DND-41 (cell line): ENCODE data around the gene TSPAN9.

Experiments used
- EZH2 ChIP-seq: IDR thresholded peaks from 3 replicates; pipeline ENCODE4 v1.6.1; 2012; ENCODE audit warnings: borderline replicate concordance, low read depth, mild to moderate bottlenecking, moderate library complexity, low read length, inconsistent platforms; ENCODE audit not compliant: severe bottlenecking
- TF ChIP-seq, protein P1 (sequence below): IDR thresholded peaks from 2 replicates; pipeline ENCODE4 v1.5.1; 2012; ENCODE audit warnings: borderline replicate concordance, low read length, moderate library complexity, mild to moderate bottlenecking; ENCODE audit not compliant: poor library complexity, severe bottlenecking; ENCODE audit errors: extremely low read depth

DNA sequence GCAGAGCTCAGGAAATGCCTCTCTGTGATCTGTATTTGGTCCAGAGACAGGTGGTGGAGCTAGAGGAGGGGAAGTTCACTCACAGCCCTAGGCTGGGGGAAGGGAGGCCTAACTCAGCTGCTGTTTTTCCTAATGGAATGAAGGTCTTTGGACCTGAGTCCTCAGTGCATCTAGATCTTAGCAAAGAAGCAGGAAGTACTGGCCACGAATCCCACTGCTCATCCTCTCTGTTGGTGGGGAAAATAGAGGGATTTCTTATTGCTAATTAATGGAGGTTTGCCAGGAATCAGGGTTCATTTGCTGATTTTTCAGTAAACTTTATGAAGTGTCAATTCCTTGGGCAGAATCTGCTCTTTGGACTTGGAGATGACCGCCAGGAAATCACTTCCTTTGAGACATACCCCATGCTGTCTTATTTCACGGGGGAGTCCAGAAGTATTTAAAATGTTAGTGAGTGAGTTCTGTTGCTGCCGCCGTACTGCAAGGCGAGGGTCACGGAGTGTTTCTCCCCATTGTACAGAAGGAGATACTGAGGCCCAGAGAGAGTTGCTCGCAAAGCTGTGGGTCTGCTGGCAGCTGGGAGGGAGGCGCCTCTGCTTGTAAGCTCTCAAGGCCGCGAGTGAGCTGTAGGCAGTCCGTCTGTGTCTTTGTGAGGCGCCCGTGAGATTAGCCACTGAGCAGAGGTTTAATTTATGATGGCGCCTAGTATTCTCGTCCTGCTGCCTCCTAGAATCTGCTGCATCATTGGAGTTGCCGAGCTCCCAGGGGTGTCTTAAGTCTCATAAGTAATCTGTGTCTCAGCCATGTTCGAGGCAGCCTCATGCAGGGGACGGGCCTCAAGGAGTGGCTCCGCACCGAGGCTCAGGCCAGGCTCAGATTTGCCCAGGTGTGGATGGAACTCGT is 88.2 kb downstream of the TSPAN9 start:
- TF ChIP-seq, protein P1, sequence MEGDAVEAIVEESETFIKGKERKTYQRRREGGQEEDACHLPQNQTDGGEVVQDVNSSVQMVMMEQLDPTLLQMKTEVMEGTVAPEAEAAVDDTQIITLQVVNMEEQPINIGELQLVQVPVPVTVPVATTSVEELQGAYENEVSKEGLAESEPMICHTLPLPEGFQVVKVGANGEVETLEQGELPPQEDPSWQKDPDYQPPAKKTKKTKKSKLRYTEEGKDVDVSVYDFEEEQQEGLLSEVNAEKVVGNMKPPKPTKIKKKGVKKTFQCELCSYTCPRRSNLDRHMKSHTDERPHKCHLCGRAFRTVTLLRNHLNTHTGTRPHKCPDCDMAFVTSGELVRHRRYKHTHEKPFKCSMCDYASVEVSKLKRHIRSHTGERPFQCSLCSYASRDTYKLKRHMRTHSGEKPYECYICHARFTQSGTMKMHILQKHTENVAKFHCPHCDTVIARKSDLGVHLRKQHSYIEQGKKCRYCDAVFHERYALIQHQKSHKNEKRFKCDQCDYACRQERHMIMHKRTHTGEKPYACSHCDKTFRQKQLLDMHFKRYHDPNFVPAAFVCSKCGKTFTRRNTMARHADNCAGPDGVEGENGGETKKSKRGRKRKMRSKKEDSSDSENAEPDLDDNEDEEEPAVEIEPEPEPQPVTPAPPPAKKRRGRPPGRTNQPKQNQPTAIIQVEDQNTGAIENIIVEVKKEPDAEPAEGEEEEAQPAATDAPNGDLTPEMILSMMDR, result no peak
- TF ChIP-seq EZH2, result no peak
